OCI-LY3 (cell line): Measurements from ENCODE around the gene FTO.

ENCODE experiments used
- CTCF ChIP-seq: fragments of 200-600, 300-600 bp; sonication (generic); IDR thresholded peaks from 2 replicates; pipeline ENCODE4 v1.5.1; 2014; ENCODE audit warnings: antibody characterized with exemption, low read length, low read depth
- EZH2phosphoT487 ChIP-seq: fragments of 200-600 bp; shearing (Covaris generic); IDR thresholded peaks from 2 replicates; pipeline ENCODE4 v1.6.1; 2018; ENCODE audit warnings: antibody characterized with exemption, mixed run types, low read depth

- TF ChIP-seq CTCF = no peak
- no peak for TF ChIP-seq EZH2phosphoT487
Observed at GRCh38 chr16:53967572-53967971, 263.6 kb downstream of the FTO start.
